GM12864 (cell line): ENCODE measurements around the gene ZNF689.
"Not testable (repeated sequence)": the region's sequence is repeated elsewhere in the genome, so short reads cannot be mapped to it uniquely, and the experiment has no call there.

Experiments used
- DNase-seq: peaks from one replicate; pipeline ENCODE4 v3.0.0-alpha.2; 2011; ENCODE audit warnings: low read depth
- H3K4me3 ChIP-seq: 2 replicates; pipeline ENCODE4 v1.5.1; 2011; ENCODE audit warnings: mild to moderate bottlenecking, low read depth, low read length, control low read depth
- TF ChIP-seq, protein P1 (sequence below): IDR thresholded peaks from 2 replicates; pipeline ENCODE4 v1.5.1; 2011; ENCODE audit warnings: low read depth, mild to moderate bottlenecking, moderate library complexity, low read length, control low read depth, inconsistent platforms; ENCODE audit errors: missing control alignments

ZNF689 gene

DNA sequence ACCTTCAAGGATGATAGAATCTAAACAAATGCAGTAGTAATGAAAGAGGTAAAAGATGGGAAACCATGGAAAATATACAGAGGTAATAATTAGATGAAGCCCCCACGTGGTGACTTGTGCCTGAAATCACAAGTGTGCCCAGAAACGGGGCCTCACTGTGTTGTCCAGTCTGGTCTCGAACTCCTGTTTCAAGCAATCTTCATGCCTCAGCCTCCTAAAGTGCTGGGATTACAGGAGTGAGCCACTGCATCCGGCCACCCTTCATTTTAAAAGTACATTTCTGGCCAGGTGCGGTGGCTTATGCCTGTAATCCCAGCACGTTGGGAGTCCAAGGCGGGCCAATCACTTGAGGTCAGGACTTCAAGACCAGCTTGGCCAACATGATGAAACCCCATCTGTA, 26.4 kb upstream of the ZNF689 start:
- no peak for DNase-seq
- no peak overlapping the region for H3K4me3 ChIP-seq
- TF ChIP-seq, protein P1, sequence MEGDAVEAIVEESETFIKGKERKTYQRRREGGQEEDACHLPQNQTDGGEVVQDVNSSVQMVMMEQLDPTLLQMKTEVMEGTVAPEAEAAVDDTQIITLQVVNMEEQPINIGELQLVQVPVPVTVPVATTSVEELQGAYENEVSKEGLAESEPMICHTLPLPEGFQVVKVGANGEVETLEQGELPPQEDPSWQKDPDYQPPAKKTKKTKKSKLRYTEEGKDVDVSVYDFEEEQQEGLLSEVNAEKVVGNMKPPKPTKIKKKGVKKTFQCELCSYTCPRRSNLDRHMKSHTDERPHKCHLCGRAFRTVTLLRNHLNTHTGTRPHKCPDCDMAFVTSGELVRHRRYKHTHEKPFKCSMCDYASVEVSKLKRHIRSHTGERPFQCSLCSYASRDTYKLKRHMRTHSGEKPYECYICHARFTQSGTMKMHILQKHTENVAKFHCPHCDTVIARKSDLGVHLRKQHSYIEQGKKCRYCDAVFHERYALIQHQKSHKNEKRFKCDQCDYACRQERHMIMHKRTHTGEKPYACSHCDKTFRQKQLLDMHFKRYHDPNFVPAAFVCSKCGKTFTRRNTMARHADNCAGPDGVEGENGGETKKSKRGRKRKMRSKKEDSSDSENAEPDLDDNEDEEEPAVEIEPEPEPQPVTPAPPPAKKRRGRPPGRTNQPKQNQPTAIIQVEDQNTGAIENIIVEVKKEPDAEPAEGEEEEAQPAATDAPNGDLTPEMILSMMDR, result no peak

DNA sequence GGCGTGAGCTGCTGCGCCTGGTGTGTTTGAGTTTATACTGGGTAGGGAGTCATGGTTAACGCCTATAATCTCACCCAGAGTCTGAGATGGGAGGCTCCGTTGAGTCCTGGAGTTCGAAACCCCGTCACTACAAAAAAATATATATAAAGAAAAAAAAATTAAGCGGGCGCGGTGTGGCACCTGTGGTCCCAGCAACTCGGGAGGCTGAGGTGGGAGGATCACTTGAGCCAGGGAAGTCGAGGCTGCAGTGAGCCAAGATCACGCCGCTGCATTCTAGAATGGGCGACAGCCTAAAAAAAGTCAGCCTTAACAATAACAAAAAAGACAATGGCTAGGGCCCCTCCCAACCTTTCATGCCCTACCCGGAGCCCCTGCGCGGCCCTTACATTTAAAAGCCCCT, 23.3 kb upstream of the ZNF689 start:
- TF ChIP-seq, protein P1, result no peak
- H3K4me3 ChIP-seq, result peak overlapping the region; percentile 70
- DNase-seq, result no peak

DNA sequence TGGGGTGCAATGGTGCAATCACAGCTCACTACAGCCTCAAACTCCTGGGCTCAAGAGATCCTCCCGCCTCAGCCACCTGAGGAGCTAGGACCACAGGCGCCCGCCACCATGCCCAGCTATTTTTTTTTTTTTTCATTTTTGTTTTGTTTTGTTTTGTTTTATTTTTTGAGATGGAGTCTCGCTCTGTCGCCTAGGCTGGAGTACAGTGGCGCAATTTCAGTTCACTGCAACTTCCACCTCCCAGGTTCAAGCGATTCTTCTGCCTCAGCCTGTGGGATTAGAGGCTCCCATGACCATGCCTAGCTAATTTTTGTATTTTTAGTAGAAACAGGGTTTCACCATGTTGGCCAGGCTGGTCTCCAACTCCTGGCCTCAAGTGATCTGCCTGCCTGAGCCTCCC, 22.3 kb upstream of the ZNF689 start:
- not testable (repeated sequence) for DNase-seq, H3K4me3 ChIP-seq

DNA sequence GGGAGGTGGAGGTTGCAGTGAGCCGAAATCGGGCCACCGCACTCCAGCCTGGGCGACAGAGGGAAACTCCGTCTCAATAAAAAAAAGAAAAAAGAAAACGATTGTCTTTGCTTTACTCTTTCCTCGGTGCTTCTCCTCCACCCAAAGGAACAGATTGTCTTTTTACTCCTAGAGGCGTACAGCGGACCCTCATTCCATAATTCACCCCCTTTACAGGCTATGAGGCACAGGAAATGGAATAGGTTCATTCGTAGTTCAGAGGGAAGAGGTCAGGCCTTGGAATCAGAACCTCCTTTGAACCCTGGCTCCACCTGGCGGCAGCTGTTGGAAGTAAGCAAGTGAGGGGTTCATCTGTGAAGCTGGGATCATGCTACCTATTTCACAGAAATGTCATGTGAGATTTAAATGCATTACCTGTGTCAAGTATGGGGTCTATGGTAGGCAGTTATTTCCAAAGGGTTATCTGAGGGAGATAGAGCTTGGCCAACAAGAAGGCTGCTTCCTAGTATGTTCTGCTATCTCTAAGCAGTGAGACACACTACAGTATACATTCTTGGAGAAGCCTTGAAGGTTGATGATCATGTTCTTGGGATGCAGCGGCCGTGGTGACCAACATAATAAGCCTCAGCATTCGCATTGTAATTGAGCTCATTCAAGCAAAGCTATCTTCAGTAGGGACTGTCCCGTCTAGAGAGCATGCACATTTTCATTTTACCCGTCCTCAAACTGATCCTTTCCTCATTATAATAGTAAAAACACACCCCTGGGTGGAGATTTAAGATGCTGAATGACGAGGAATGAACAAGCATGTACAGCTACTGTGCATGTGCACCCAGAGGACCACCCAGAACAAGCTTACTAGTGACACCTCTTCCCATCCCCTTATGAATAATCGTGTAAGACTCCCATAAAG, 18.7 kb upstream of the ZNF689 start:
- DNase-seq, result peak; percentile 56
- peak overlapping the region; percentile 57 for H3K4me3 ChIP-seq
- TF ChIP-seq, protein P1, result peak; percentile 95

DNA sequence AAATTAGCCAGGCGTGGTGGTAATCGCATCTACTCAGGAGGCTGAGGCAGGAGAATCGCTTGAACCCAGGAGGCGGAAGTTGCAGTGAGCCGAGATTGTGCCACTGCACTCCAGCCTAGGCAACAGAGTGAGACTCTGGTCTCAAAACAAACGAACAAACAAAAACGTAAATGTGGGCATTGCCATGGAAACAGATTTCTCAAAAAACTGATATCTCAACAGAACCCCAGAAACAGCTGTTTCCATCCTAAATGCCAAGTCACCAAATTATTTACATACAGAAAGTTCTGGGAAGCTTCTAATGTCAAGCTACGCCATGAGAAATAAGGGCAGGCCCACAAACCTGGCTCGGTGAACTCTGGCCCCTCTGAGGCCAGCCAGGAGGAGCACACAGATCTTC, 16.0 kb upstream of the ZNF689 start:
- no peak overlapping the region for H3K4me3 ChIP-seq
- no peak for DNase-seq
- TF ChIP-seq, protein P1, result no peak

DNA sequence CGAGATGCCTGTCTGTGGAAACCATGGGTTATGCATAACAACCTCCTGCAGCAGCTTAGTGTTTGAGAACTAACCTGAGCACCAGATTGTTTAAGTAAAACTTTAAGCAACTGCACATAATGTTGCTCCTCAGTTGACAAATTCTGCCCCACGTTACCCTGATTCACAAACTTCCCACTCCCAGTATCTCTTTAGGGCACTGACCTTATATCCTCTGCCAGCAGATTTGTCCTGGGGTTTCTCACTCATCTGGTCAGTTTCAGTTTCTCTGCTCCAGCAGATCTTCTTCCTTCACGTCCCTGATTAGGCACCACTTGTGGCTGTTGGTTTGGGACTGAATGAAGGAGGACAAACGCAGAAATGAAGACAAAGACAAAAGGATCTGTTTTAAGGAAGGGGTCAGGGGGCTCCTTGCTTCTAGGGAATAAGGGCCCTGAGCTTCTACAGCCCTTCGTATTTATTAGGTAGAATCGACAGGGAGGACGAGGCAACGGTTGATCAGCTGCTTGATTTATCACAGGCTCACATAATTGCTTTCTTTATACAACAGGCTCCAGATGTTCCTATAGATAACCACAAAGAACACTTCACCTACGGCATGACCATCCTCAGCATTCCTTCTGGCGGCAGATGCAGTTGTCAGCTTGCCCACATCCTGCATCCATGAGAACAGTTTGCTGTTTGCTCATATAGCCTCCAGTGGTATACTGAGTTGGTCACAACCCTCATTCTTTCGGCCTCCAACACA, 13.5 kb upstream of the ZNF689 start:
- no peak for DNase-seq

DNA sequence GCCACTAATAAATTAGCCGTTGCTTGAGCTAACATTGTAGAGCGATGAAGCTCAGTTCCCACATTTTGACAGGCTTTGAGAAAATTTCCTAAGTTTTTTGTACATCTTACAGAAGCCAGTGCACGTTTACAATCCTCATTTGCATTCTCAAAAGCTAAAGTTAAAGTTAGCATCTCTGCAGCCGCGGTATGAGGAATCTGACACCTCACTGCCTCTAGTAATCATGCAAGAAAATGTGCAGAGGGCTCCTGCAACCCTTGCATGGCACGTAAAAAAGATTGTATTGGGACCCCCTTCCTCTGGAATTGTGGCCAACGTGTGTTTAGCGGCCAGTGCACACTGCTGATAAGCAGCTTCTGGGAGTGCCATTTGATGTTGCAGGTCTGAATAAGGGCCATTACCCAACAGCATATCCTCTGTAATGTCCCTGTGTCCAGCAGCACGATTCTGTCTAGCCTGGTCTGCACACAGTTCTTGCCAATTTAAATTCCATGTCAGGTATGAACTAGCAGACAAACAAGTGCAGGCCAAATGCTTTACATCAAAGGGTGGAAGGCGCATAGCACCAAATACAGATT, 12.4 kb upstream of the ZNF689 start:
- TF ChIP-seq, protein P1, result no peak
- no peak overlapping the region for H3K4me3 ChIP-seq
- no peak for DNase-seq

More for the DNA sequence above, 13.5 kb upstream of the ZNF689 start:
- no peak overlapping the region for H3K4me3 ChIP-seq
- TF ChIP-seq, protein P1, result no peak
